GM23248 (cell line): ENCODE data around the gene SLC11A1. TPM values are rescaled to one million over a fixed set of nuclear protein-coding genes. Genes with fewer than 3 reads are reported as not detected.

Experiments
- DNase-seq: peaks from one replicate; pipeline ENCODE4 v3.0.0-alpha.2; 2015
- H2AFZ ChIP-seq: fragments of 200-600 bp; sonication (generic); 2 replicates; pipeline ENCODE4 v1.6.1; 2016; ENCODE audit warnings: antibody characterized with exemption
- H3F3A ChIP-seq: fragments of 200-600 bp; sonication (generic); 2 replicates; pipeline ENCODE4 v1.6.1; 2016; ENCODE audit warnings: mild to moderate bottlenecking, antibody characterized with exemption, mixed run types; ENCODE audit not compliant: insufficient read depth
- H3K27ac ChIP-seq: fragments of 200-600 bp; sonication (generic); 2 replicates; pipeline ENCODE4 v1.5.1; 2016; ENCODE audit warnings: mild to moderate bottlenecking
- H3K27me3 ChIP-seq: fragments of 200-600 bp; sonication (generic); replicated peaks from 2 replicates; pipeline ENCODE4 v1.6.1; 2016; ENCODE audit warnings: mild to moderate bottlenecking; ENCODE audit not compliant: insufficient read depth
- H3K36me3 ChIP-seq: fragments of 200-600 bp; sonication (generic); 2 replicates; pipeline ENCODE4 v1.6.1; 2016; ENCODE audit warnings: low read depth, mild to moderate bottlenecking
- H3K4me1 ChIP-seq: fragments of 200-600 bp; sonication (generic); 2 replicates; pipeline ENCODE4 v1.6.1; 2016; ENCODE audit warnings: mild to moderate bottlenecking; ENCODE audit not compliant: insufficient read depth
- H3K4me2 ChIP-seq: fragments of 200-600 bp; sonication (generic); one replicate; pipeline ENCODE4 v1.6.1; 2016; ENCODE audit warnings: mild to moderate bottlenecking; ENCODE audit not compliant: unreplicated experiment
- H3K4me3 ChIP-seq: fragments of 200-600 bp; sonication (generic); 2 replicates; pipeline ENCODE4 v1.5.1; 2016; ENCODE audit warnings: mild to moderate bottlenecking
- H3K79me2 ChIP-seq: fragments of 200-600 bp; sonication (generic); 2 replicates; pipeline ENCODE4 v1.6.1; 2016; ENCODE audit warnings: mild to moderate bottlenecking; ENCODE audit not compliant: insufficient read depth
- H3K9ac ChIP-seq: fragments of 200-600 bp; sonication (generic); 2 replicates; pipeline ENCODE4 v1.6.1; 2016; ENCODE audit warnings: mild to moderate bottlenecking
- H3K9me2 ChIP-seq: fragments of 200-600 bp; sonication (generic); 2 replicates; pipeline ENCODE4 v1.6.1; 2016; ENCODE audit warnings: mixed run types, mild to moderate bottlenecking, moderate library complexity; ENCODE audit not compliant: insufficient read depth
- H3K9me3 ChIP-seq: fragments of 200-600 bp; sonication (generic); one replicate; pipeline ENCODE4 v1.6.1; 2017; ENCODE audit warnings: low read depth
- H4K20me1 ChIP-seq: fragments of 200-600 bp; sonication (generic); 2 replicates; pipeline ENCODE4 v1.6.0; 2016; ENCODE audit not compliant: insufficient read depth
- EZH2 ChIP-seq: fragments of 200-600 bp; sonication (generic); IDR thresholded peaks from 2 replicates; pipeline ENCODE4 v1.6.1; 2018; ENCODE audit warnings: antibody characterized with exemption, mild to moderate bottlenecking; ENCODE audit not compliant: insufficient read depth, poor library complexity, severe bottlenecking
- EZH2phosphoT487 ChIP-seq: fragments of 200-600 bp; sonication (generic); IDR thresholded peaks from 2 replicates; pipeline ENCODE4 v1.6.1; 2018; ENCODE audit warnings: antibody characterized with exemption, moderate library complexity, mild to moderate bottlenecking, low read depth; ENCODE audit not compliant: insufficient read depth
- WGBS, 2 experiments: methylation state at CpG; one replicate each; pipeline ENCODE4 v1.1.6; 2015 to 2017; ENCODE audit warnings: low lambda C conversion rate in 2 of 2, low coverage in 1 of 2; ENCODE audit errors: missing lambda C conversion rate in 2 of 2; 5-methylcytosine and 5-hydroxymethylcytosine counted together
- in situ Hi-C: fragments of 300-500 bp; cut with MboI; formaldehyde crosslinking; loops from 2 replicates; pipeline ENCODE4 v1.15.0; 2020
- polyA plus RNA-seq: library from polyadenylated mRNA; unstranded; fragments of >200 nt; fragmentation: Nextera tagmentation; extraction: Ambion mirVana; gene quantifications from 2 replicates; pipeline ENCODE4 v1.2.1, GENCODE V29; 2016
- total RNA-seq: library from RNA; depleted of rRNA; stranded (reverse); fragments of >200 nt; shearing (Covaris generic); gene quantifications from 2 replicates; pipeline ENCODE4 v1.2.3, GENCODE V29; 2014

SLC11A1 gene
- total and polyA plus RNA-seq, 2 experiments from 2014 or later = 0.16 TPM; not detected in 1

DNA sequence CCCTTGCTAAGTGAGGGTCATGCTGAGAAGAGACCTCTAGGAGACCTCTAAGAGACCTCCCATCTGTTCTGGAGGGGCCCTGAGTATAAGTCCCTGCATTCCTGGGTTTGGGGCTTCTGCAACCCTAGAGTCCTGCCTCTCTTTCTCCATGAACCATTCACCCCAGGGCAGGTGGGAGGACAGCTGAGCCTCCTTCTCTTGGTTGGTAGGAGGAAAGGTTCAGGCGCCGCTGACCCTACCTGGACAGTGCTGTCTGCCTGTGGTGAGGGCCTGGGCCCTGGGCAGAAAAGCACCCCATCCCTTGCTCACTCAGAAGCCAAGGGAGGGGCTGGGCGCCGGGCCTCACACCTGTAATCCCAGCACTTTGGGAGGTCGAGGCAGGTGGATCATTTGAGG lies 36.2 kb downstream of the SLC11A1 start:
- Histone ChIP-seq H3K4me3 (no peak overlapping the region), H3K9me3 (no peaks in the 10 kb centered on the region), H3K4me1 (no peaks in the 10 kb centered on the region), H4K20me1 (no peaks in the 10 kb centered on the region), H3K79me2 (no peaks in the 10 kb centered on the region), H3K9ac (no peak overlapping the region), H3K9me2 (no peaks in the 10 kb centered on the region), H3F3A (no peaks in the 10 kb centered on the region), H3K27me3 (no peaks in the 10 kb centered on the region), H2AFZ (no peak overlapping the region), H3K4me2 (no peak overlapping the region), H3K36me3 (no peaks in the 10 kb centered on the region), H3K27ac (no peak overlapping the region)
- 82 to 90% methylated on average over 5 of the region's 5 CpGs for WGBS, 2 experiments
- DNase-seq = no peak
- in situ Hi-C loops = no loop called here
- TF ChIP-seq EZH2 = no peak
- no peak for TF ChIP-seq EZH2phosphoT487

DNA sequence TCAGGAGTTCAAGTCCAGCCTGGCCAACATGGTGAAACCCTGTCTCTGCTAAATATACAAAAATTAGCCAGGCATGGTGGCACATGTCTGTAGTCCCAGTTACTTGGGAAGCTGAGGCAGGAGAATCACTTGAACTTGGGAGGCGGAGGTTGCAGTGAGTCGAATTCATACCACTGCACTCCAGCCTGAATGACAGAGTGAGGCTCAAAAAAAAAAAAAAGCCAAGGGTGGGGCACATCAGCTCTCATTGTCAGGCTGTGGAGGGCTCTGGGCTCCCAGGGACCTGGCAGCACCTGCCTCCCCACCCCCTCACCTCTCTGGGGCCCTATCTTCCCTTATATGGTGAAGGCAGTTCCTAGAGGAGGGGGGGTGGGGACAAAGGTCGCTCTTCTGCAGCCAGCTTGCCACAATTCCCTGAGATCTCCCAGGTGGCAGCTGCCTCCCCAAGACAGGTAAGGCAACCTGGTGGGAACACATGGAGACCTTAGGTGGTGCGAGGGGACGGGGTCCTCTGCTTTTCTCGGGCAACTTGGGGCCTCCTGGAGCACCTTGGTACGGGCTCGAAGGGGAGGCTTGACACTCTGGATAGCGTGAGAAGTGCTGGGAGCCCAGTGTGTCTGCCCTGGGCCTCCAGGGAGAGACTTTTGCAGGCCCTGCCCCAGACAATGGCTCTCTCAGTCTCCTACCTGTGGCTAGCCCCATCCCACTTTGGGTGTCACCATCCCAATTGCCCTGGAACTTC lies 36.8 kb downstream of the SLC11A1 start, which contains the start of gene VIL1:
VIL1 (plus strand) TSS at position 407 of the 742 bp plus-strand sequence. CDS start 4,656 bp downstream, outside the sequence.
- in situ Hi-C loops = no loop called here
- 80 to 82% methylated on average over 9 of the region's 9 CpGs for WGBS, 2 experiments
- no peaks in the 10 kb centered on the region for H3K79me2 ChIP-seq

DNA sequence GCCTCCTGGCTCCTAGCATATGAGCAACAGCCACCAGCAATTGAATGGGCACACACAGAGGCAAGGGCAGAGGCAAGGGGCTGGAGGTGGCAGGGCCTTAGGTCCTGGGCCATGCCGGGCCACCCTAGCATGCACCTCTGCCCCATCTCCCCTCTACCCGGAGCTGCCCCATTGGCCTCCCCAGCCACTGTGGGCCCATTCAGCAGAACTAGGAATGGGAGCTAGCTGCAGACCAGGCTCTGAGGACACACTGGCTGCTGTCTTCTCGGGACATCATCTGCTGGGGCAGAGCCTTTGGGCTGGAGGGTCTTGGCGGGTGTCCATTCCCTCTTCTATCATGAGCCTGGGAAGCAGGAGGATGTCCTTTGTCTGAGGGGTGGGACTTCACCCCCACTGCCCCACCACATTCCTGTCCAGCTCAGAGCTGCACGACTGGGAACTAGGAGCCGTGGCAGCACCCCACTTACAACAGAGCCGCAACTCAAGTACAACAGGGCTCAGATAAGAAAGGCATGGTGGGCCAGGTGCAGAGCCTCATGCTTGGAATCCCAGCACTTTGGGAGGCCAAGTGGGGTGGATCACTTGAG lies 37.6 kb downstream of the SLC11A1 start:
- H3K36me3 ChIP-seq = no peaks in the 10 kb centered on the region
- H3K9me3 ChIP-seq = no peaks in the 10 kb centered on the region
- 79 to 82% methylated on average over 7 of the region's 7 CpGs for WGBS, 2 experiments
- TF ChIP-seq EZH2phosphoT487 (no peak), EZH2 (no peak)
- H3K4me3 ChIP-seq = no peak overlapping the region
- H3K4me2 ChIP-seq = no peak overlapping the region
- H3K27ac ChIP-seq = no peak overlapping the region
- H3K9ac ChIP-seq = no peak overlapping the region
- no peaks in the 10 kb centered on the region for H3F3A ChIP-seq
- H2AFZ ChIP-seq = no peak overlapping the region
- no peak for DNase-seq
- no peaks in the 10 kb centered on the region for H3K4me1 ChIP-seq
- no peaks in the 10 kb centered on the region for H3K9me2 ChIP-seq
- no peaks in the 10 kb centered on the region for H3K79me2 ChIP-seq
- in situ Hi-C loops = no loop called here
- no peaks in the 10 kb centered on the region for H4K20me1 ChIP-seq
- no peaks in the 10 kb centered on the region for H3K27me3 ChIP-seq

More for the DNA sequence above, 36.8 kb downstream of the SLC11A1 start, which contains the start of gene VIL1:
- no peaks in the 10 kb centered on the region for H4K20me1 ChIP-seq
- no peak within 1 kb of the TSS for H3K27ac ChIP-seq
- H3K9me2 ChIP-seq = no peaks in the 10 kb centered on the region
- H3K27me3 ChIP-seq = no peaks in the 10 kb centered on the region
- no peaks in the 10 kb centered on the region for H3K9me3 ChIP-seq
- no peak within 1 kb of the TSS for H3K4me2 ChIP-seq
- TF ChIP-seq EZH2phosphoT487 (no peak), EZH2 (no peak)
- H3K4me1 ChIP-seq = no peaks in the 10 kb centered on the region
- H3K9ac ChIP-seq = no peak within 1 kb of the TSS
- H3K36me3 ChIP-seq = no peaks in the 10 kb centered on the region
- H3K4me3 ChIP-seq = no peak within 1 kb of the TSS
- H3F3A ChIP-seq = no peaks in the 10 kb centered on the region
- DNase-seq = no peak
- no peak within 1 kb of the TSS for H2AFZ ChIP-seq

DNA sequence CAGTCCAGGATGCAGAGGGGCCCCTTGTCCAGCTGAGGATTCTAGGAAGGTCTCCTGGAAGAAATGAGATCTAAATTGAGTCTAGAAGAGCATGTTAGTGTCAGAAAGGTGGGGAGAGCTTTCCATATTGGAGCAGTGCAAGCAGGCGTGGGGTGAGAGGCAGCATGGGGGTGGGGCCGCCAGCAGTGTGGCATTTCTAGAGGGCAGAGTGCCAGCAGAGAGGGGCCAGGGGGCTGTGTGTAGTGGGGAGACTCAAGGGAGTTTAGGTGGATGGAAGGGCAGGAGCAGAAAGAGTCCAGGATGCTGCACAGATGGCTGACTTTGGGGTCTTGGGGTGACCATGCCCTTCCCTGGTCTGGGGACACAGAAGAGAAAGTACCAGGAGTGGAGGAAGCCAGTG lies 39.0 kb downstream of the SLC11A1 start:
- H3K9me2 ChIP-seq = no peaks in the 10 kb centered on the region
- no peak overlapping the region for H3K27ac ChIP-seq
- no peak overlapping the region for H3K4me3 ChIP-seq
- WGBS, 2 experiments = 64 to 65% methylated on average over 2 of the region's 2 CpGs
- H3K79me2 ChIP-seq = no peaks in the 10 kb centered on the region
- H3K9me3 ChIP-seq = no peaks in the 10 kb centered on the region
- H3K36me3 ChIP-seq = no peaks in the 10 kb centered on the region
- H3K27me3 ChIP-seq = no peaks in the 10 kb centered on the region
- H3F3A ChIP-seq = no peaks in the 10 kb centered on the region
- no peak overlapping the region for H2AFZ ChIP-seq
- no peaks in the 10 kb centered on the region for H3K4me1 ChIP-seq
- no peak overlapping the region for H3K4me2 ChIP-seq
- in situ Hi-C loops = no loop called here
- no peaks in the 10 kb centered on the region for H4K20me1 ChIP-seq
- no peak overlapping the region for H3K9ac ChIP-seq
- TF ChIP-seq EZH2 (no peak), EZH2phosphoT487 (no peak)
- no peak for DNase-seq
